Measurements from ENCODE around the gene STK4.

The STK4 gene

GRCh38 chr20:44948107-44948506 lies 18.2 kb upstream of the STK4 start:
- no peak for TF ChIP-seq CTCF (IDR thresholded peaks at IDR 0.05; ENCODE audit: control extremely low read depth, extremely low read depth, low read depth, missing control alignments)
- CTCF ChIA-PET = interaction anchor here (0.8 to 1.4 kb wide), 3 partner anchors 12 to 148 kb away, joined by 4 to 5 read pairs (median 4); partner anchors contain the start of gene TOMM34
- POLR2A ChIA-PET = no interaction called here
- DNase-seq (ENCODE audit: extremely low spot score) = no peak

GRCh38 chr20:44948513-44948912 lies 17.8 kb upstream of the STK4 start:
- POLR2A ChIA-PET = interaction anchor here (0.5 to 0.7 kb wide), 2 partner anchors 9 to 108 kb away, joined by 3 to 10 read pairs; no protein-coding TSS in a partner anchor

GRCh38 chr20:44950368-44950767 lies 15.9 kb upstream of the STK4 start:
- no peak for DNase-seq (ENCODE audit: extremely low spot score)
- ChIA-PET POLR2A (no interaction called here), CTCF (interaction anchor here (1.4 to 2.7 kb wide), 3 partner anchors 13 to 146 kb away, joined by 4 to 9 read pairs (median 5); no protein-coding TSS in a partner anchor)
- TF ChIP-seq CTCF (IDR thresholded peaks at IDR 0.05; ENCODE audit: control extremely low read depth, extremely low read depth, low read depth, missing control alignments) = no peak

More at GRCh38 chr20:44948513-44948912, 17.8 kb upstream of the STK4 start:
- no peak for TF ChIP-seq CTCF (IDR thresholded peaks at IDR 0.05; ENCODE audit: control extremely low read depth, extremely low read depth, low read depth, missing control alignments)
- no peak for DNase-seq (ENCODE audit: extremely low spot score)
- CTCF ChIA-PET = interaction anchor here (0.8 to 1.4 kb wide), 2 partner anchors 12 to 147 kb away, joined by 4 to 5 read pairs; partner anchors contain the start of gene TOMM34

- ChIA-PET POLR2A (no interaction called here), CTCF (interaction anchor here (0.6 to 2.7 kb wide), 7 partner anchors 10 to 91 kb away, joined by 3 to 12 read pairs (median 3); no protein-coding TSS in a partner anchor)
- no peak for TF ChIP-seq CTCF (IDR thresholded peaks at IDR 0.05; ENCODE audit: control extremely low read depth, extremely low read depth, low read depth, missing control alignments)
- no peak for DNase-seq (ENCODE audit: extremely low spot score)
Observed at GRCh38 chr20:44952731-44953130, 13.6 kb upstream of the STK4 start.

- TF ChIP-seq CTCF (IDR thresholded peaks at IDR 0.05; ENCODE audit: control extremely low read depth, extremely low read depth, low read depth, missing control alignments) = no peak
- DNase-seq (ENCODE audit: extremely low spot score) = no peak
- ChIA-PET POLR2A (no interaction called here), CTCF (interaction anchor here (0.9 to 1.3 kb wide), 3 partner anchors 15 to 90 kb away, joined by 3 read pairs; no protein-coding TSS in a partner anchor)
Observed at GRCh38 chr20:44954211-44954610, 12.1 kb upstream of the STK4 start.

GRCh38 chr20:44955270-44955669 lies 11.0 kb upstream of the STK4 start:
- CTCF ChIA-PET = no interaction called here
- TF ChIP-seq CTCF (IDR thresholded peaks at IDR 0.05; ENCODE audit: control extremely low read depth, extremely low read depth, low read depth, missing control alignments) = no peak
- DNase-seq (ENCODE audit: extremely low spot score) = no peak
- POLR2A ChIA-PET = no interaction called here

All from GM10248 (cell line).